ENCODE measurements around the gene ETDB. TPM values are rescaled to one million over a fixed set of nuclear protein-coding genes. Genes with fewer than 3 reads are reported as not detected.

The ETDB gene
- total RNA-seq, 5 donors from 2014 or later (not counting 1 experiment from before 2014, with no cell fraction given), result not detected

Other genes with a start within 250 kb of the ETDB start
- gene MOSPD1, start 205.3 kb downstream of the ETDB start, total RNA-seq, result 10 to 100 TPM in 1 of 5 donors, 1 to 10 TPM in 4; 5.7 to 11.4 (median 8.4) TPM
- gene SMIM10, start 129.5 kb downstream of the ETDB start, total RNA-seq, result not detected
- under 1 TPM in 4 of 5 donors, not detected in 1; 0.13 to 0.43 (median 0.34) TPM for gene RTL8B, start 98.0 kb downstream of the ETDB start, total RNA-seq
- gene RTL8C, start 88.2 kb downstream of the ETDB start, total RNA-seq, result 10 to 100 TPM in 4 of 5 donors, 1 to 10 TPM in 1; 7.7 to 27.9 (median 20.7) TPM
- 10 to 100 TPM in 3 of 5 donors, 1 to 10 TPM in 2; 8.0 to 23.5 (median 18.5) TPM for gene RTL8A, start 68.4 kb downstream of the ETDB start, total RNA-seq
- under 1 TPM; 0.36 to 0.89 (median 0.60) TPM for gene SMIM10L2B, start 21.8 kb downstream of the ETDB start, total RNA-seq
- not detected for gene CT55, start 50.9 kb upstream of the ETDB start, total RNA-seq
- gene ETDA, start 131.5 kb upstream of the ETDB start, total RNA-seq, result not detected
- not detected for gene ETDC, start 189.0 kb upstream of the ETDB start, total RNA-seq
- gene ZNF75D, start 223.6 kb upstream of the ETDB start, total RNA-seq, result 10 to 100 TPM; 10.2 to 16.9 (median 15.2) TPM
- 1 to 10 TPM; 2.5 to 8.1 (median 6.6) TPM for gene ZNF449, start 224.3 kb upstream of the ETDB start, total RNA-seq

Data from T-cell (primary cell).